ENCODE measurements around the gene UQCC5.

UQCC5 gene, protein sequence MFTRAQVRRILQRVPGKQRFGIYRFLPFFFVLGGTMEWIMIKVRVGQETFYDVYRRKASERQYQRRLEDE

DNA sequence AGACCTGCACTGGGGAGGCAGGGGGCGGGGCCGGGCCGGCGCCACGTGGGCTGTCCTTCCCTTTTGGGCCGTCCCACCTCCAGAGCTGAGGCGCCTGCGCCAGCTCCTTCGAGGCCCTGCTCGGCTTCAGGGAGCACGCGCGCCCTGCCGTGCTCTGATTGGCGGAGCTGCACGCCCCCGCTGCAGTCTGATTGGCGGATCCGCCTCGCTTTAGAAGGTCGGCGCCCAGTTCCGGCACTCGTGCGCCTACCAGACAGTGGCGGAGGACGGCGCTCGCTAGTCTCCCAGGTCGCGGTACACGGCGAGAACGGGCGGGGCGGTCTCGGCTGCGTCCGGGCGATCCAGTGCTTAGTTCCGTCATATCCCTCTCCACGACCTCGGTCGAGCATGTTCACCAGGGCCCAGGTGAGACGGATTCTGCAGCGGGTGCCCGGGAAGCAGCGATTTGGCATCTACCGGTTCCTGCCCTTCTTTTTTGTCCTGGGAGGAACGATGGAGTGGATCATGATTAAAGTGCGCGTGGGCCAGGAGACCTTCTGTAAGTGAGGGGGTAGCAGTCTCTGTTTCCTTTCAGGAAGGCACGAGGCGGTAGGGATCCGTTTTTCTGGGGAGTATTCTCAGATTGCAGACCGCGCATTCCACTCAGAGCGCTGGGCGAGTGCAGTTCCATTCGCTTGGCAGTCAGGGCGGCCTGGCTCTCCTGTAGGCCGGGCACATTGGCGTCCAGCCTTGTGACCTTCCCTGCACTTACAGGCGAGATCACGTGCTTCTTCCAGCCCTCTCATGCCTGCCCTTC is at the start of gene UQCC5:
UQCC5 (plus strand) TSS at position 237 of the 796 bp plus-strand sequence; CDS start at position 388, 151 bp downstream.
- Histone ChIP-seq H3K4me3 (ENCODE audit: low read depth in 1 of 2, low read length in 2 of 2) (peak within 1 kb of the TSS; percentile 37 to 72), H2AFZ (ENCODE audit: low read depth, low read length) (peak within 1 kb of the TSS; percentile 83), H3K79me2 (ENCODE audit: insufficient read depth, low read length) (peaks cover 31% of the 10 kb centered on the region), H3K27me3 (ENCODE audit: insufficient read depth, low read length, poor library complexity) (no peaks in the 10 kb centered on the region), H3K4me1 (ENCODE audit: insufficient read depth, low read length) (peaks cover 35% of the 10 kb centered on the region), H3K36me3 (ENCODE audit: insufficient read depth, low read length) (peaks cover 14% of the 10 kb centered on the region), H3K9me3 (ENCODE audit: insufficient read depth, low read length, severe bottlenecking) (no peaks in the 10 kb centered on the region), H3K27ac (ENCODE audit: low read length) (peak within 1 kb of the TSS; percentile 72), H4K20me1 (ENCODE audit: insufficient read depth, low read length) (peaks cover 7% of the 10 kb centered on the region; the same call in 1 of the 2 replicates), H3K4me2 (ENCODE audit: insufficient read depth, low read length) (peak within 1 kb of the TSS; percentile 86), H3K9ac (ENCODE audit: low read depth, low read length) (peak within 1 kb of the TSS; percentile 73)
- DNase-seq (peak; percentile 99), ATAC-seq (ENCODE audit: insufficient read depth, low read depth) (peak; percentile 96)
- no peak for TF ChIP-seq EZH2 (IDR thresholded peaks at IDR 0.05; ENCODE audit: borderline replicate concordance, low read depth, low read length, severe bottlenecking)
- TF ChIP-seq, protein P1, sequence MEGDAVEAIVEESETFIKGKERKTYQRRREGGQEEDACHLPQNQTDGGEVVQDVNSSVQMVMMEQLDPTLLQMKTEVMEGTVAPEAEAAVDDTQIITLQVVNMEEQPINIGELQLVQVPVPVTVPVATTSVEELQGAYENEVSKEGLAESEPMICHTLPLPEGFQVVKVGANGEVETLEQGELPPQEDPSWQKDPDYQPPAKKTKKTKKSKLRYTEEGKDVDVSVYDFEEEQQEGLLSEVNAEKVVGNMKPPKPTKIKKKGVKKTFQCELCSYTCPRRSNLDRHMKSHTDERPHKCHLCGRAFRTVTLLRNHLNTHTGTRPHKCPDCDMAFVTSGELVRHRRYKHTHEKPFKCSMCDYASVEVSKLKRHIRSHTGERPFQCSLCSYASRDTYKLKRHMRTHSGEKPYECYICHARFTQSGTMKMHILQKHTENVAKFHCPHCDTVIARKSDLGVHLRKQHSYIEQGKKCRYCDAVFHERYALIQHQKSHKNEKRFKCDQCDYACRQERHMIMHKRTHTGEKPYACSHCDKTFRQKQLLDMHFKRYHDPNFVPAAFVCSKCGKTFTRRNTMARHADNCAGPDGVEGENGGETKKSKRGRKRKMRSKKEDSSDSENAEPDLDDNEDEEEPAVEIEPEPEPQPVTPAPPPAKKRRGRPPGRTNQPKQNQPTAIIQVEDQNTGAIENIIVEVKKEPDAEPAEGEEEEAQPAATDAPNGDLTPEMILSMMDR (IDR thresholded peaks at IDR 0.05; ENCODE audit: borderline replicate concordance, extremely low read depth, low read length, poor library complexity, severe bottlenecking), result no peak

DNA sequence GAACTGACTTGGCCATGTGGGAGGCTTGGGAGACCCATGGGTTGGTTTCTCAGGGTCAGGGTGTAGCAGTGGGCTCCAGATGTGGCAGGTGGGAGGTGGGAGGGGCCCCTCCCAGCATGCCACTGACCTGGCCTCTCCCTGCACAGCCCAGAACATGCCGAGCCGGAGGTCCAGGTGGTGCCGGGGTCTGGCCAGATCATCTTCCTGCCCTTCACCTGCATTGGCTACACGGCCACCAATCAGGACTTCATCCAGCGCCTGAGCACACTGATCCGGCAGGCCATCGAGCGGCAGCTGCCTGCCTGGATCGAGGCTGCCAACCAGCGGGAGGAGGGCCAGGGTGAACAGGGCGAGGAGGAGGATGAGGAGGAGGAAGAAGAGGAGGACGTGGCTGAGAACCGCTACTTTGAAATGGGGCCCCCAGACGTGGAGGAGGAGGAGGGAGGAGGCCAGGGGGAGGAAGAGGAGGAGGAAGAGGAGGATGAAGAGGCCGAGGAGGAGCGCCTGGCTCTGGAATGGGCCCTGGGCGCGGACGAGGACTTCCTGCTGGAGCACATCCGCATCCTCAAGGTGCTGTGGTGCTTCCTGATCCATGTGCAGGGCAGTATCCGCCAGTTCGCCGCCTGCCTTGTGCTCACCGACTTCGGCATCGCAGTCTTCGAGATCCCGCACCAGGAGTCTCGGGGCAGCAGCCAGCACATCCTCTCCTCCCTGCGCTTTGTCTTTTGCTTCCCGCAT is 49.2 kb upstream of the UQCC5 start:
- Histone ChIP-seq H3K4me3 (ENCODE audit: low read depth in 1 of 2, low read length in 2 of 2) (no peak overlapping the region), H3K4me2 (ENCODE audit: insufficient read depth, low read length) (no peak overlapping the region), H3K27ac (ENCODE audit: low read length) (no peak overlapping the region), H3K9ac (ENCODE audit: low read depth, low read length) (no peak overlapping the region), H4K20me1 (ENCODE audit: insufficient read depth, low read length) (peaks cover 6% of the 10 kb centered on the region), H3K4me1 (ENCODE audit: insufficient read depth, low read length) (no peaks in the 10 kb centered on the region), H2AFZ (ENCODE audit: low read depth, low read length) (no peak overlapping the region), H3K9me3 (ENCODE audit: insufficient read depth, low read length, severe bottlenecking) (no peaks in the 10 kb centered on the region), H3K36me3 (ENCODE audit: insufficient read depth, low read length) (peaks cover 91% of the 10 kb centered on the region), H3K27me3 (ENCODE audit: insufficient read depth, low read length, poor library complexity) (no peaks in the 10 kb centered on the region), H3K79me2 (ENCODE audit: insufficient read depth, low read length) (no peaks in the 10 kb centered on the region)
- ATAC-seq (ENCODE audit: insufficient read depth, low read depth) (no peak), DNase-seq (no peak)
- TF ChIP-seq, protein P1 (IDR thresholded peaks at IDR 0.05; ENCODE audit: borderline replicate concordance, extremely low read depth, low read length, poor library complexity, severe bottlenecking), result no peak
- no peak for TF ChIP-seq EZH2 (IDR thresholded peaks at IDR 0.05; ENCODE audit: borderline replicate concordance, low read depth, low read length, severe bottlenecking)

DNA sequence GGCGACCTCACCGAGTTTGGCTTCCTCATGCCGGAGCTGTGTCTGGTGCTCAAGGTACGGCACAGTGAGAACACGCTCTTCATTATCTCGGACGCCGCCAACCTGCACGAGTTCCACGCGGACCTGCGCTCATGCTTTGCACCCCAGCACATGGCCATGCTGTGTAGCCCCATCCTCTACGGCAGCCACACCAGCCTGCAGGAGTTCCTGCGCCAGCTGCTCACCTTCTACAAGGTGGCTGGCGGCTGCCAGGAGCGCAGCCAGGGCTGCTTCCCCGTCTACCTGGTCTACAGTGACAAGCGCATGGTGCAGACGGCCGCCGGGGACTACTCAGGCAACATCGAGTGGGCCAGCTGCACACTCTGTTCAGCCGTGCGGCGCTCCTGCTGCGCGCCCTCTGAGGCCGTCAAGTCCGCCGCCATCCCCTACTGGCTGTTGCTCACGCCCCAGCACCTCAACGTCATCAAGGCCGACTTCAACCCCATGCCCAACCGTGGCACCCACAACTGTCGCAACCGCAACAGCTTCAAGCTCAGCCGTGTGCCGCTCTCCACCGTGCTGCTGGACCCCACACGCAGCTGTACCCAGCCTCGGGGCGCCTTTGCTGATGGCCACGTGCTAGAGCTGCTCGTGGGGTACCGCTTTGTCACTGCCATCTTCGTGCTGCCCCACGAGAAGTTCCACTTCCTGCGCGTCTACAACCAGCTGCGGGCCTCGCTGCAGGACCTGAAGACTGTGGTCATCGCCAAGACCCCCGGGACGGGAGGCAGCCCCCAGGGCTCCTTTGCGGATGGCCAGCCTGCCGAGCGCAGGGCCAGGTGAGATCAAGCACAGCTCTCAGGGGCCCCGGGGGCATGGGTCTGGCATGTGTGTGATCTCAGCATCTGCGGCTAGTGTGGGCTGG is 48.4 kb upstream of the UQCC5 start:
- Histone ChIP-seq H3K27ac (ENCODE audit: low read length) (no peak overlapping the region), H3K79me2 (ENCODE audit: insufficient read depth, low read length) (no peaks in the 10 kb centered on the region), H3K4me2 (ENCODE audit: insufficient read depth, low read length) (no peak overlapping the region), H3K9ac (ENCODE audit: low read depth, low read length) (no peak overlapping the region), H3K27me3 (ENCODE audit: insufficient read depth, low read length, poor library complexity) (no peaks in the 10 kb centered on the region), H3K4me3 (ENCODE audit: low read depth in 1 of 2, low read length in 2 of 2) (no peak overlapping the region), H3K9me3 (ENCODE audit: insufficient read depth, low read length, severe bottlenecking) (no peaks in the 10 kb centered on the region), H3K4me1 (ENCODE audit: insufficient read depth, low read length) (no peaks in the 10 kb centered on the region), H2AFZ (ENCODE audit: low read depth, low read length) (no peak overlapping the region), H4K20me1 (ENCODE audit: insufficient read depth, low read length) (peaks cover 7% of the 10 kb centered on the region; the same call in 1 of the 2 replicates), H3K36me3 (ENCODE audit: insufficient read depth, low read length) (peaks cover 91% of the 10 kb centered on the region)
- ATAC-seq (ENCODE audit: insufficient read depth, low read depth) (0 out of 3 replicates have a peak, but pooled peaks have one; percentile 7), DNase-seq (no peak)
- TF ChIP-seq, protein P1 (IDR thresholded peaks at IDR 0.05; ENCODE audit: borderline replicate concordance, extremely low read depth, low read length, poor library complexity, severe bottlenecking), result no peak
